Endodermal cell (in vitro differentiated cells): ENCODE data around the gene ABHD5. TPM values are rescaled to one million over a fixed set of nuclear protein-coding genes. Genes with fewer than 3 reads are reported as not detected.

Source experiments
- DNase-seq: peaks from one replicate; pipeline ENCODE4 v3.0.0-alpha.2; 2017
- H3K27ac ChIP-seq: 2 replicates; pipeline ENCODE4 v1.5.1; 2013; ENCODE audit warnings: mild to moderate bottlenecking, low read depth, low read length, moderate library complexity
- H3K27me3 ChIP-seq: 2 replicates; pipeline ENCODE4 v1.6.1; 2013; ENCODE audit warnings: mild to moderate bottlenecking, low read length, moderate library complexity; ENCODE audit not compliant: insufficient read depth, control insufficient read depth, poor library complexity, severe bottlenecking
- H3K36me3 ChIP-seq: 2 replicates; pipeline ENCODE4 v1.7.0; 2013; ENCODE audit warnings: mild to moderate bottlenecking, low read length, moderate library complexity; ENCODE audit not compliant: control insufficient read depth, insufficient read depth
- H3K4me1 ChIP-seq: one replicate; pipeline ENCODE4 v1.7.0; 2013; ENCODE audit warnings: low read length; ENCODE audit not compliant: control insufficient read depth, insufficient read depth
- H3K4me3 ChIP-seq: 2 replicates; pipeline ENCODE4 v1.5.1; 2013; ENCODE audit warnings: mild to moderate bottlenecking, low read length, moderate library complexity
- H3K9ac ChIP-seq: 2 replicates; pipeline ENCODE4 v1.6.1; 2013; ENCODE audit warnings: mild to moderate bottlenecking, low read length, moderate library complexity; ENCODE audit not compliant: poor library complexity, severe bottlenecking; ENCODE audit errors: extremely low read depth
- H3K9me3 ChIP-seq: 2 replicates; pipeline ENCODE4 v1.6.1; 2013; ENCODE audit warnings: mild to moderate bottlenecking, low read length, moderate library complexity; ENCODE audit not compliant: control insufficient read depth
- H3K27ac Mint-ChIP-seq: 2 replicates; pipeline ENCODE4 v1.8.0; 2020; ENCODE audit warnings: mixed read lengths
- H3K27me3 Mint-ChIP-seq: 2 replicates; pipeline ENCODE4 v1.8.0; 2021; ENCODE audit warnings: mild to moderate bottlenecking, mixed read lengths; ENCODE audit not compliant: insufficient read depth
- H3K36me3 Mint-ChIP-seq: 2 replicates; pipeline ENCODE4 v1.8.0; 2020; ENCODE audit warnings: low read depth, mixed read lengths
- H3K4me1 Mint-ChIP-seq: 2 replicates; pipeline ENCODE4 v1.8.0; 2020; ENCODE audit warnings: mixed read lengths
- H3K4me3 Mint-ChIP-seq: 2 replicates; pipeline ENCODE4 v1.8.0; 2020; ENCODE audit warnings: mild to moderate bottlenecking, moderate library complexity, mixed read lengths
- H3K9me3 Mint-ChIP-seq: 2 replicates; pipeline ENCODE4 v1.8.0; 2020; ENCODE audit warnings: mild to moderate bottlenecking, mixed read lengths
- CTCF ChIP-seq: fragments of 200-600 bp; sonication (generic); conservative IDR thresholded peaks from 2 replicates; pipeline ENCODE4 v1.5.0; 2021; ENCODE audit warnings: antibody characterized with exemption, mild to moderate bottlenecking
- WGBS, 2 experiments: methylation state at CpG; one replicate each; pipeline versions ENCODE4 v1.1.5 to v1.1.7; 2013; ENCODE audit warnings: missing lambda C conversion rate in 2 of 2, mixed read lengths in 1 of 2; ENCODE audit not compliant: insufficient coverage in 1 of 2, insufficient read length in 1 of 2; 5-methylcytosine and 5-hydroxymethylcytosine counted together
- total RNA-seq, 2 donors: library from RNA; stranded (reverse); fragmentation: NEBNext Ultra II Directional in 1 of 2; extraction: Animal tissue kit (Norgen Biotek cat#: 25700) in 1 of 2; gene quantifications; 2 replicates in 1 of 2; 3 replicates in 1 of 2; pipeline ENCODE4 v1.2.1, GENCODE V29; 2021

The ABHD5 gene
- total RNA-seq, 2 donors from 2014 or later = 20.5 to 24.1 TPM

DNA sequence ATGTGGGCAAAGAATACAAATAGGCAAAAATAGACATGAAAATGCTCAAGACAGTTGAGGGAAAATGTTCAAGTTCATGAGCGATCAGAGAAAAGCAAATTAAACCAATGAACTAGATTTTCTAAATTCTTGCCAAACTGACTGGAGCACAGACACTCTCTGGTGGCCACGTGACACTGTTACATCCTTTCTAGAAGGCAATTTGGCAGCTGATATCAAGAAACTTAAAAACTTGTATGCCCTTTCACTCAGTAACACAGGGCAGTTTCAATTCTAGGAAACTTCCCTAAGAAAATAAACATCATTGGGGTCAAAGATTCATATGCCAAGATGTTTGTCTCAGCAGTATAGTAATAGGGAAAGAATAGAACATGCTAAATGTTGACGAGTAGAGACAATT lies 52.2 kb downstream of the ABHD5 start:
- Histone ChIP-seq H3K36me3 (no peaks in the 10 kb centered on the region), H3K27me3 (no peaks in the 10 kb centered on the region), H3K9me3 (peaks cover 14% of the 10 kb centered on the region), H3K27ac (no peak overlapping the region), H3K4me1 (no peaks in the 10 kb centered on the region), H3K4me3 (no peak overlapping the region), H3K9ac (no peak overlapping the region)
- peak; percentile 43 for DNase-seq
- H3K36me3 Mint-ChIP-seq = no peaks in the 10 kb centered on the region
- H3K27ac Mint-ChIP-seq = no peak overlapping the region
- H3K27me3 Mint-ChIP-seq = peaks cover 1% of the 10 kb centered on the region
- H3K4me3 Mint-ChIP-seq = no peak overlapping the region
- WGBS, 2 experiments = 85 to 87% methylated on average over 3 of the region's 3 CpGs
- peaks cover 17% of the 10 kb centered on the region for H3K9me3 Mint-ChIP-seq
- peak; percentile 64 for TF ChIP-seq CTCF
- H3K4me1 Mint-ChIP-seq = peaks cover 6% of the 10 kb centered on the region

- Histone ChIP-seq H3K9ac (no peak overlapping the region), H3K27me3 (no peaks in the 10 kb centered on the region), H3K9me3 (peaks cover 14% of the 10 kb centered on the region), H3K36me3 (no peaks in the 10 kb centered on the region), H3K4me1 (no peaks in the 10 kb centered on the region), H3K27ac (no peak overlapping the region), H3K4me3 (no peak overlapping the region)
- Mint-ChIP-seq H3K27me3 (peaks cover 1% of the 10 kb centered on the region), H3K4me3 (no peak overlapping the region), H3K9me3 (peaks cover 17% of the 10 kb centered on the region), H3K27ac (no peak overlapping the region), H3K36me3 (no peaks in the 10 kb centered on the region), H3K4me1 (no peaks in the 10 kb centered on the region)
- DNase-seq = peak; percentile 46
- 90 to 92% methylated on average over 4 to 6 of the region's 6 CpGs for WGBS, 2 experiments
- no peak for TF ChIP-seq CTCF
These were observed 56.9 kb downstream of the ABHD5 start for GRCh38 chr3:43747641-43748040.

- Mint-ChIP-seq H3K9me3 (peaks cover 17% of the 10 kb centered on the region), H3K36me3 (no peaks in the 10 kb centered on the region), H3K27ac (no peak overlapping the region), H3K27me3 (peaks cover 1% of the 10 kb centered on the region), H3K4me3 (no peak overlapping the region), H3K4me1 (no peaks in the 10 kb centered on the region)
- no peak overlapping the region for H3K4me3 ChIP-seq
- no peak overlapping the region for H3K9ac ChIP-seq
- TF ChIP-seq CTCF = no peak
- H3K9me3 ChIP-seq = peaks cover 14% of the 10 kb centered on the region
- no peaks in the 10 kb centered on the region for H3K4me1 ChIP-seq
- peak; percentile 43 for DNase-seq
- 67% methylated on average over 4 of the region's 5 CpGs; no CpG with 5 or more reads in 1 of the 2 experiments for WGBS, 2 experiments
- H3K27me3 ChIP-seq = no peaks in the 10 kb centered on the region
- H3K27ac ChIP-seq = no peak overlapping the region
- no peaks in the 10 kb centered on the region for H3K36me3 ChIP-seq
These were observed 57.4 kb downstream of the ABHD5 start for GRCh38 chr3:43748179-43748578.
